Colonic mucosa (tissue), 4 donors: ENCODE results near the gene ICE2. TPM values are rescaled to one million over a fixed set of nuclear protein-coding genes. Genes with fewer than 3 reads are reported as not detected.

Experiments
- DNase-seq: peaks from one replicate; pipeline ENCODE4 v3.0.0-alpha.2; 2020
- H3K27ac ChIP-seq: fragments of 200-600 bp; one replicate; pipeline ENCODE4 v1.8.0; 2021
- H3K27me3 ChIP-seq: fragments of 200-600 bp; one replicate; pipeline ENCODE4 v1.8.0; 2021
- H3K36me3 ChIP-seq: fragments of 200-600 bp; one replicate; pipeline ENCODE4 v1.8.0; 2021
- H3K4me1 ChIP-seq: fragments of 200-600 bp; one replicate; pipeline ENCODE4 v1.8.0; 2021; ENCODE audit warnings: mild to moderate bottlenecking
- H3K4me3 ChIP-seq: fragments of 200-600 bp; one replicate; pipeline ENCODE4 v1.8.0; 2021
- H3K9ac ChIP-seq, 2 donors: one replicate each; pipeline ENCODE4 v1.7.0; 2013; ENCODE audit warnings: control low read depth in 2 of 2, low read depth in 2 of 2, low read length in 2 of 2
- H3K9me3 ChIP-seq: fragments of 200-600 bp; one replicate; pipeline ENCODE4 v1.8.0; 2021
- intact Hi-C: fragments of 100-400 bp; cut with DNase I; formaldehyde crosslinking; loops from one replicate; pipeline ENCODE4 v1.14.1; 2022
- total RNA-seq, 2 donors: library from RNA; stranded (reverse); fragmentation: NEBNext Ultra II Directional in 1 of 2; extraction: Animal tissue kit (Norgen Biotek cat#: 25700) in 1 of 2; gene quantifications; one replicate each; pipeline ENCODE4 v1.2.1, GENCODE V29; 2021
- TF ChIP-seq, protein P1 (sequence below): fragments of 200-600 bp; IDR thresholded peaks from one replicate; pipeline ENCODE4 v1.8.0; 2022; ENCODE audit warnings: antibody characterized with exemption, mild to moderate bottlenecking
- donor health status: healthy.
- donor health status: DM: no; HTN: no; CAD: no.
- donor health status: DM: no; HTN: no; CAD: no.

The ICE2 gene
- total RNA-seq, 2 donors from 2014 or later = 37.3 to 37.7 TPM

DNA sequence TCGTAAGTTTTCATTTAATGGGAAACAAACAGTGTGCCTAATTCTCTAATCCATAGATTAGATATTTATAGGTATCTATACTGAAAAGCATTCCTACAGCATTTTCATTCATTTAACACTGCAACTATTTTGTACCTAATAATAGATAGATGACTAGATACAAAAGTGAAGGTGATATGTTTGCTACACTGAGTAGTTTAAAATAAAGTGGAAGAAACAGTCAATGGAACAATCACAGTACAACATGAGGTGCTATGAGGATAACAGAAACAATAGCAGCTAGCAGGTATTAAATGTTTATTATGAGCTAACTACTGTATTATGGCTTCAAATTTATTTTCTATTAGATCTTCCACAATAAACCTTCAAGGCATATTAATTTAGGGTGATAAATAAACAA lies 50.0 kb downstream of the ICE2 start:
- TF ChIP-seq, protein P1, sequence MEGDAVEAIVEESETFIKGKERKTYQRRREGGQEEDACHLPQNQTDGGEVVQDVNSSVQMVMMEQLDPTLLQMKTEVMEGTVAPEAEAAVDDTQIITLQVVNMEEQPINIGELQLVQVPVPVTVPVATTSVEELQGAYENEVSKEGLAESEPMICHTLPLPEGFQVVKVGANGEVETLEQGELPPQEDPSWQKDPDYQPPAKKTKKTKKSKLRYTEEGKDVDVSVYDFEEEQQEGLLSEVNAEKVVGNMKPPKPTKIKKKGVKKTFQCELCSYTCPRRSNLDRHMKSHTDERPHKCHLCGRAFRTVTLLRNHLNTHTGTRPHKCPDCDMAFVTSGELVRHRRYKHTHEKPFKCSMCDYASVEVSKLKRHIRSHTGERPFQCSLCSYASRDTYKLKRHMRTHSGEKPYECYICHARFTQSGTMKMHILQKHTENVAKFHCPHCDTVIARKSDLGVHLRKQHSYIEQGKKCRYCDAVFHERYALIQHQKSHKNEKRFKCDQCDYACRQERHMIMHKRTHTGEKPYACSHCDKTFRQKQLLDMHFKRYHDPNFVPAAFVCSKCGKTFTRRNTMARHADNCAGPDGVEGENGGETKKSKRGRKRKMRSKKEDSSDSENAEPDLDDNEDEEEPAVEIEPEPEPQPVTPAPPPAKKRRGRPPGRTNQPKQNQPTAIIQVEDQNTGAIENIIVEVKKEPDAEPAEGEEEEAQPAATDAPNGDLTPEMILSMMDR = no peak
- DNase-seq = no peak
- H3K9me3 ChIP-seq = no peaks in the 10 kb centered on the region
- no peak overlapping the region for H3K4me3 ChIP-seq
- no peaks in the 10 kb centered on the region for H3K27me3 ChIP-seq
- no peaks in the 10 kb centered on the region for H3K4me1 ChIP-seq
- intact Hi-C loops = no loop called here
- no peak overlapping the region for H3K27ac ChIP-seq
- no peak overlapping the region for H3K9ac ChIP-seq
- H3K36me3 ChIP-seq = no peaks in the 10 kb centered on the region

DNA sequence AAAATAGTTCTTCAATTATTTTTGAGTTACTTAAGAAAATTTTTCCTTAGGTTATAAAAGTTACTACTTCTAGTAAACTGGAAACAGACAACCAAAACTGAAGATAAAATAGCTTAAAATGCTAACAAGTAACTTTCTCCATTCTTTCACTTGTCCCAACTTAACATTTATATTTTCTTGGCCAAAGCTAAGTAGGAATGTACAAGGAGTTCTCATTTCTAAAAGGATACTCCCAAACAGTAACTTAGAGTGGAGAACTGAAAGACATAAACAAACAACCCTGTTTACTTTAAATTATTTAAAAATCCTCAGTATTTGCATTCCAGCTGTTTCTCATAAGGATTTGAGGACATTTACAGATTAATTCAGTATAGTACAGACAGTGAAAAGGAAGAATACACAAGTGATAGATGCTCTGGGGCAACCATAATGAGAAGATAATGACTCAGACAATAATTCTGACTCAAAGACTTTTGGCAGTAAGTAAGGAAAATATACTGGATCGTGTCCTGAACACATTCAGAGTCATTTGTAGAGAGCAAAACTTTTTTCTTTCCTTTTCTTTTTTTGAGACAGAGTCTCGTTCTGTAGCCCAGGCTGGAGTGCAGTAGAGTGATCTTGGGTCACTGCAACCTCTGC lies 52.0 kb downstream of the ICE2 start:
- no peak for DNase-seq
- TF ChIP-seq, protein P1 = no peak
- Histone ChIP-seq H3K27me3 (no peaks in the 10 kb centered on the region), H3K4me3 (no peak overlapping the region), H3K36me3 (no peaks in the 10 kb centered on the region), H3K27ac (no peak overlapping the region), H3K4me1 (no peaks in the 10 kb centered on the region), H3K9ac (no peak overlapping the region), H3K9me3 (no peaks in the 10 kb centered on the region)
- intact Hi-C loops = no loop called here

DNA sequence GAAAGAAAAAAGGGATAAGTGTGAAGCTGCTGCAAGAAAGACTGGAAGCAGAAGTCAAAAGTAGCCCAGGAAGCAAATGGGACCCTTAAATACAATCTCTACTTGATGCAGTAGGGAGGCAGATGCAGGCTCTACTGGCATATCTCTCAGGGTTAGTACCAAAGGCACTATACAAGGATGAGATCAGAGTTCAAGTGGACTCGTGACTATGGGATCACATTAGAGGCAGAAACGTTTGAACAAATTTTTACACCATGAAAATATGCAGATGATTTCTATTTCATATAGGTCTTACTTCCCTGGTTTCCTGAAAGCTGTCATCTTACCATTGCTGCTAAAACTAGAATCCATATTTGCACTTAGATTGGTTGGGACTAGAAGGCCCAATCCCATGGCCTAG lies 53.5 kb downstream of the ICE2 start:
- H3K27me3 ChIP-seq = no peaks in the 10 kb centered on the region
- H3K27ac ChIP-seq = no peak overlapping the region
- no peak overlapping the region for H3K4me3 ChIP-seq
- no peaks in the 10 kb centered on the region for H3K9me3 ChIP-seq
- H3K36me3 ChIP-seq = no peaks in the 10 kb centered on the region
- TF ChIP-seq, protein P1 = no peak
- intact Hi-C loops = no loop called here
- DNase-seq = no peak
- no peak overlapping the region for H3K9ac ChIP-seq
- H3K4me1 ChIP-seq = no peaks in the 10 kb centered on the region

DNA sequence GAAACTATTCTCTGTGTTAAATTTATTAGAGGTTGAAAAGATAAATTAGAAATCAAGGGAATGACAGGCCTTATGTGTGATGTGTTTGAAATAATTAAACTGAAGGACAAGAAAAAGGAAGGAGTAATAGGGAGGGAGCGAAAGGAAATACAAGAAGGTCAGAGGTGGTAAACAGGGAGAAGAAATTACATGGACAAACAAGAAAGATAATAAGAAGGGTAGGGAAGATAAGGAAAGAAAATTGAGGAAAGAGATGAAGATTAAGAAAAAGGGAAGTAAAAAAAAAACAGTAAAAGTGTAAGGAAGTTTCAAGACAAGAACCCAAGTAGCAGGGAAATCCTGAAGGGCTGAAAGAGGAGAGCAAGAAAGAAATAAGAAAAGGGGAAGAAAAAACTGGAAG lies 54.9 kb downstream of the ICE2 start:
- H3K9me3 ChIP-seq = no peaks in the 10 kb centered on the region
- H3K9ac ChIP-seq = no peak overlapping the region
- no peak for DNase-seq
- intact Hi-C loops = no loop called here
- TF ChIP-seq, protein P1 = no peak
- no peaks in the 10 kb centered on the region for H3K27me3 ChIP-seq
- H3K36me3 ChIP-seq = no peaks in the 10 kb centered on the region
- H3K4me3 ChIP-seq = no peak overlapping the region
- no peaks in the 10 kb centered on the region for H3K4me1 ChIP-seq
- no peak overlapping the region for H3K27ac ChIP-seq

DNA sequence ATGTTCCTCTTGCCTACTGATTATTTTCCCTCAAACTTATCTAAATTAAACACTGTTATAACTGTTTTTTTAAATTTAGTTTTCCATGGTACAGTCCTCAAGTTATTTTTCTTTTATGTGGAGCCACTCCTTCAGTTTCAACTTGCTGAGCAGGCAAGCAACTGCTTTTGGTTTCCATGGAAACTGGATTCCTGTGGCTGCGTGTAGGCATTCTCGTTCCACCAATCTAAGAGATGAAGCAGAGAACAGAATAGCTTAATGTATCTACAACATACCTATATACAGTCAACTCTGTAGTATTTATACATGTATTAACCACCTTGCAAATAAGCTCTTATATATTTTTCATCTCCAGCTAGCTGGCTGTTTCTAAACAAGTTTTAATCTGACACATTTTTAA lies 55.4 kb downstream of the ICE2 start:
- intact Hi-C loops = no loop called here
- DNase-seq = no peak
- no peaks in the 10 kb centered on the region for H3K36me3 ChIP-seq
- H3K9me3 ChIP-seq = no peaks in the 10 kb centered on the region
- H3K9ac ChIP-seq = no peak overlapping the region
- TF ChIP-seq, protein P1 = no peak
- no peaks in the 10 kb centered on the region for H3K27me3 ChIP-seq
- H3K4me1 ChIP-seq = no peaks in the 10 kb centered on the region
- no peak overlapping the region for H3K4me3 ChIP-seq
- no peak overlapping the region for H3K27ac ChIP-seq
